GM13976 (cell line): ENCODE data around the gene ADTRP.

Experiments used
- DNase-seq: peaks from one replicate; pipeline ENCODE4 v3.0.0; 2012; ENCODE audit warnings: low spot score
- CTCF ChIP-seq: IDR thresholded peaks from 2 replicates; pipeline ENCODE4 v1.5.1; 2012; ENCODE audit warnings: borderline replicate concordance, mild to moderate bottlenecking; ENCODE audit not compliant: insufficient read depth; ENCODE audit errors: extremely low read depth, missing control alignments, control extremely low read depth
- in situ Hi-C: fragments of 300-500 bp; cut with MboI; formaldehyde crosslinking; loops from one replicate; pipeline ENCODE4 v1.12.0; 2022; ENCODE audit warnings: low sequenced_read_pairs, mixed read lengths, inconsistent platforms; ENCODE audit not compliant: unreplicated experiment

The ADTRP gene

GRCh38 chr6:11754625-11755271, 23.9 kb downstream of the ADTRP start:
- in situ Hi-C loops, result no loop called here
- no peak for DNase-seq
- no peak for TF ChIP-seq CTCF

- in situ Hi-C loops, result no loop called here
- DNase-seq, result no peak
- TF ChIP-seq CTCF, result no peak
Observed at GRCh38 chr6:11753798-11754197, 24.8 kb downstream of the ADTRP start.

- DNase-seq, result no peak
- TF ChIP-seq CTCF, result no peak
- in situ Hi-C loops, result no loop called here
Observed at GRCh38 chr6:11752360-11752759, 26.2 kb downstream of the ADTRP start.

GRCh38 chr6:11750682-11751081, 27.9 kb downstream of the ADTRP start:
- no peak for DNase-seq
- in situ Hi-C loops, result no loop called here
- TF ChIP-seq CTCF, result no peak

- no peak for DNase-seq
- no peak for TF ChIP-seq CTCF
- in situ Hi-C loops, result no loop called here
Observed at GRCh38 chr6:11748591-11749210, 29.9 kb downstream of the ADTRP start.

GRCh38 chr6:11747021-11747420, 31.6 kb downstream of the ADTRP start:
- DNase-seq, result no peak
- in situ Hi-C loops, result no loop called here
- TF ChIP-seq CTCF, result no peak
